ENCODE data around the gene PHLPP1. TPM values are rescaled to one million over a fixed set of nuclear protein-coding genes. Genes with fewer than 3 reads are reported as not detected.

The PHLPP1 gene
- total RNA-seq, 1 donor from 2014 or later = 47.3 TPM

- Mint-ChIP-seq H3K36me3 (ENCODE audit: low read depth, unreplicated experiment) (no peaks in the 10 kb centered on the region), H3K27me3 (ENCODE audit: unreplicated experiment) (peaks cover 2% of the 10 kb centered on the region), H3K9me3 (ENCODE audit: unreplicated experiment) (no peaks in the 10 kb centered on the region), H3K4me3 (ENCODE audit: unreplicated experiment) (no peak overlapping the region), H3K27ac (ENCODE audit: unreplicated experiment) (no peak overlapping the region), H3K4me1 (ENCODE audit: unreplicated experiment) (no peaks in the 10 kb centered on the region)
- peak; percentile 55 for DNase-seq (ENCODE audit: low spot score)
- peak; percentile 24 for TF ChIP-seq CTCF (IDR thresholded peaks at IDR 0.05; ENCODE audit: unreplicated experiment)
Measured at GRCh38 chr18:63025251-63026090, 310.1 kb downstream of the PHLPP1 start.

DNA sequence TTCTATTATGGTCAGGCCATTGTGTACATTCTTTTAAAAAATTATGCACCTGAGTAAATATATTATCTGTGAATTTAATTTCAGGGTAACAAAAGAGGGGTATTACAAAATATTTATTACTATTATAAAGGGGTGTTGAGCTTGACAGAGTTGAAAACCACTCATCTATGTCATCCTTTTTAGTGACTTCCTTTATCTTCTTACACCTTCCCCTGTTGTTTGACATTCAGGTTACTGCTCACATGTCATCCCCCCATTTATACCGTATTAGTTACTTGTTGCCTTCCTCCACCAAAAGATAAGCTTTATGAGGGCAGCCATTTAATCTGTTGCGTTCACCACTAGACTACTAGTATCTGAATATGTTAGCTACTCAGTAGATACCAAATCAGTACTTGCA, 313.0 kb downstream of the PHLPP1 start:
- Mint-ChIP-seq H3K27ac (ENCODE audit: unreplicated experiment) (no peak overlapping the region), H3K36me3 (ENCODE audit: low read depth, unreplicated experiment) (no peaks in the 10 kb centered on the region), H3K9me3 (ENCODE audit: unreplicated experiment) (no peaks in the 10 kb centered on the region), H3K4me1 (ENCODE audit: unreplicated experiment) (no peaks in the 10 kb centered on the region), H3K4me3 (ENCODE audit: unreplicated experiment) (no peak overlapping the region), H3K27me3 (ENCODE audit: unreplicated experiment) (peaks cover 2% of the 10 kb centered on the region)
- no peak for TF ChIP-seq CTCF (IDR thresholded peaks at IDR 0.05; ENCODE audit: unreplicated experiment)
- no peak for DNase-seq (ENCODE audit: low spot score)

Other genes starting within 250 kb of the PHLPP1 start
- gene ZCCHC2, start 192.5 kb upstream of the PHLPP1 start, total RNA-seq (ENCODE audit: unreplicated experiment) = 21.0 TPM

All from endothelial cell (in vitro differentiated cells).